Measurements from ENCODE around the gene MTCL1. TPM values are rescaled to one million over a fixed set of nuclear protein-coding genes. Genes with fewer than 3 reads are reported as not detected.

MTCL1 gene
- total RNA-seq, 1 experiment from 2014 or later = 297 TPM

- Mint-ChIP-seq H3K4me1 (ENCODE audit: low read depth, unreplicated experiment) (peaks cover 9% of the 10 kb centered on the region), H3K27ac (ENCODE audit: unreplicated experiment) (no peak overlapping the region), H3K27me3 (ENCODE audit: unreplicated experiment) (no peaks in the 10 kb centered on the region), H3K36me3 (ENCODE audit: insufficient read depth, unreplicated experiment) (peaks cover 3% of the 10 kb centered on the region), H3K4me3 (ENCODE audit: low read depth, unreplicated experiment) (no peak overlapping the region), H3K9me3 (ENCODE audit: low read depth, unreplicated experiment) (no peaks in the 10 kb centered on the region)
- TF ChIP-seq, protein P1, sequence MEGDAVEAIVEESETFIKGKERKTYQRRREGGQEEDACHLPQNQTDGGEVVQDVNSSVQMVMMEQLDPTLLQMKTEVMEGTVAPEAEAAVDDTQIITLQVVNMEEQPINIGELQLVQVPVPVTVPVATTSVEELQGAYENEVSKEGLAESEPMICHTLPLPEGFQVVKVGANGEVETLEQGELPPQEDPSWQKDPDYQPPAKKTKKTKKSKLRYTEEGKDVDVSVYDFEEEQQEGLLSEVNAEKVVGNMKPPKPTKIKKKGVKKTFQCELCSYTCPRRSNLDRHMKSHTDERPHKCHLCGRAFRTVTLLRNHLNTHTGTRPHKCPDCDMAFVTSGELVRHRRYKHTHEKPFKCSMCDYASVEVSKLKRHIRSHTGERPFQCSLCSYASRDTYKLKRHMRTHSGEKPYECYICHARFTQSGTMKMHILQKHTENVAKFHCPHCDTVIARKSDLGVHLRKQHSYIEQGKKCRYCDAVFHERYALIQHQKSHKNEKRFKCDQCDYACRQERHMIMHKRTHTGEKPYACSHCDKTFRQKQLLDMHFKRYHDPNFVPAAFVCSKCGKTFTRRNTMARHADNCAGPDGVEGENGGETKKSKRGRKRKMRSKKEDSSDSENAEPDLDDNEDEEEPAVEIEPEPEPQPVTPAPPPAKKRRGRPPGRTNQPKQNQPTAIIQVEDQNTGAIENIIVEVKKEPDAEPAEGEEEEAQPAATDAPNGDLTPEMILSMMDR (IDR thresholded peaks at IDR 0.05; ENCODE audit: unreplicated experiment) = no peak
- intact Hi-C loops (cut with micrococcal nuclease; ENCODE audit: unreplicated experiment) = no loop called here
- DNase-seq = no peak
- CTCF ChIA-PET = no interaction called here
- no TSS peak for BruUV-seq (replicated peaks)
Measured at GRCh38 chr18:8662560-8663255, 42.6 kb upstream of the MTCL1 start.

DNA sequence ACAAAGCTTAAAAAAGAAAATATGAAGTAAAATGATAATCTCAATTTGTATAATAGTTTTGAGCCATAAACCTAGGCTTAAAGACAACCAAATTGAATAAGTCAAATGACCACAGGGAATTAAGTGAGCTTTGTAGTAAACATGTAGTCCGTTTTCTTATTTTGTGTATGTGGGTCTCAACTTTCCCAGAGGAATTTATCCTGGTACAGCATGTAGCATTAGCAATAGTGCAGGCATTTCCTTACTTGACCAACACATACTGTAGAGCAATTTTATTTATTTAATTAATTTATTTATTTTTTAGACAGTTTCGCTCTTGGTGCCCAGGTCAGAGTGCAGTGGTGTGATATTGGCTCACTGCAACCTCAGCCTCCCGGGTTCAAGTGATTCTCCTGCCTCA, 37.5 kb upstream of the MTCL1 start:
- H3K27ac Mint-ChIP-seq (ENCODE audit: unreplicated experiment) = no peak overlapping the region
- TF ChIP-seq, protein P1 (IDR thresholded peaks at IDR 0.05; ENCODE audit: unreplicated experiment) = no peak
- no peaks in the 10 kb centered on the region for H3K4me1 Mint-ChIP-seq (ENCODE audit: low read depth, unreplicated experiment)
- intact Hi-C loops (cut with micrococcal nuclease; ENCODE audit: unreplicated experiment) = no loop called here
- no TSS peak for BruUV-seq (replicated peaks)
- no peaks in the 10 kb centered on the region for H3K36me3 Mint-ChIP-seq (ENCODE audit: insufficient read depth, unreplicated experiment)
- no peak overlapping the region for H3K4me3 Mint-ChIP-seq (ENCODE audit: low read depth, unreplicated experiment)
- H3K9me3 Mint-ChIP-seq (ENCODE audit: low read depth, unreplicated experiment) = no peaks in the 10 kb centered on the region
- DNase-seq = no peak
- CTCF ChIA-PET = interaction anchor here (1.0 kb wide), 1 partner anchor 10 kb away, joined by 3 read pairs; no protein-coding TSS in a partner anchor
- H3K27me3 Mint-ChIP-seq (ENCODE audit: unreplicated experiment) = no peaks in the 10 kb centered on the region

- Mint-ChIP-seq H3K27ac (ENCODE audit: unreplicated experiment) (no peak overlapping the region), H3K9me3 (ENCODE audit: low read depth, unreplicated experiment) (no peaks in the 10 kb centered on the region), H3K36me3 (ENCODE audit: insufficient read depth, unreplicated experiment) (no peaks in the 10 kb centered on the region), H3K27me3 (ENCODE audit: unreplicated experiment) (no peaks in the 10 kb centered on the region), H3K4me1 (ENCODE audit: low read depth, unreplicated experiment) (no peaks in the 10 kb centered on the region), H3K4me3 (ENCODE audit: low read depth, unreplicated experiment) (no peak overlapping the region)
- TF ChIP-seq, protein P1 (IDR thresholded peaks at IDR 0.05; ENCODE audit: unreplicated experiment) = no peak
- CTCF ChIA-PET = no interaction called here
- intact Hi-C loops (cut with micrococcal nuclease; ENCODE audit: unreplicated experiment) = no loop called here
- no peak for DNase-seq
- BruUV-seq (replicated peaks) = no TSS peak
Measured at GRCh38 chr18:8668381-8668780, 37.0 kb upstream of the MTCL1 start.

DNA sequence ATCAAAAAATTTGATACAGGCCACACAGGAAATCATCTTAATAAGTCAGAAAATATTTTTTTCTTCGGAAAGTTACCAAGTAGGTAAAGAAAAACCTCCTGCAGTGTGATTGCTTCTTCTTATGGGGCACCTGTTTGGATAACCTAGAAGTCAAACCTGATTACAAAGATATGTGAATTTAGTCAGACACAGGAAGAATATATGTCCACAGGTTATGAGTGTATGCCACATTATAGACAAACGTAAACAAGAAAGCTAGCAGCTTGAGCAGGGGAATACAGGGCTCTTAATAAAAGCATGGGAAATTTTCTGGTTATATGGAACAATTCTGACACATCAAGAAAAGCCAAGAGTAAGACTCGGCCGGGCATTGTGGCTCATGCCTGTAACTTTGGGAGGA, 35.8 kb upstream of the MTCL1 start:
- CTCF ChIA-PET = no interaction called here
- H3K4me3 Mint-ChIP-seq (ENCODE audit: low read depth, unreplicated experiment) = no peak overlapping the region
- H3K9me3 Mint-ChIP-seq (ENCODE audit: low read depth, unreplicated experiment) = peaks cover 4% of the 10 kb centered on the region
- H3K27ac Mint-ChIP-seq (ENCODE audit: unreplicated experiment) = no peak overlapping the region
- no peaks in the 10 kb centered on the region for H3K4me1 Mint-ChIP-seq (ENCODE audit: low read depth, unreplicated experiment)
- H3K27me3 Mint-ChIP-seq (ENCODE audit: unreplicated experiment) = no peaks in the 10 kb centered on the region
- intact Hi-C loops (cut with micrococcal nuclease; ENCODE audit: unreplicated experiment) = no loop called here
- BruUV-seq (replicated peaks) = no TSS peak
- no peaks in the 10 kb centered on the region for H3K36me3 Mint-ChIP-seq (ENCODE audit: insufficient read depth, unreplicated experiment)
- TF ChIP-seq, protein P1 (IDR thresholded peaks at IDR 0.05; ENCODE audit: unreplicated experiment) = no peak
- DNase-seq = no peak

All from Calu3 (cell line).